Keratinocyte (primary cell): ENCODE measurements around the gene GPR171. TPM values are rescaled to one million over a fixed set of nuclear protein-coding genes. Genes with fewer than 3 reads are reported as not detected.

Experiments
- DNase-seq: peaks from one replicate; pipeline ENCODE4 v3.0.0-alpha.2; 2011; ENCODE audit warnings: low read depth, missing footprints, low spot score
- FAIRE-seq: peaks from 2 replicates; lab custom pipeline; 2011; peaks lifted over from hg19 to GRCh38; lab: Jason Lieb, UNC
- H2AFZ ChIP-seq: 2 replicates; pipeline ENCODE4 v1.6.0; 2012; ENCODE audit warnings: low read length, control low read depth, inconsistent platforms; ENCODE audit not compliant: control insufficient read depth
- H3K27ac ChIP-seq: 2 replicates; pipeline ENCODE4 v1.5.1; 2011; ENCODE audit warnings: low read length; ENCODE audit not compliant: control insufficient read depth, insufficient read depth
- H3K27me3 ChIP-seq: 3 replicates; pipeline ENCODE4 v1.6.0; 2011; ENCODE audit warnings: low read length; ENCODE audit not compliant: control insufficient read depth, insufficient read depth; ENCODE audit errors: extremely low read depth
- H3K36me3 ChIP-seq, 2 experiments: 2 replicates in 1 of 2; 3 replicates in 1 of 2; pipeline ENCODE4 v1.5.1; 2011; ENCODE audit warnings: low read length in 2 of 2, mild to moderate bottlenecking in 1 of 2; ENCODE audit not compliant: control insufficient read depth in 2 of 2, insufficient read depth in 2 of 2; ENCODE audit errors: extremely low read depth in 1 of 2
- H3K4me1 ChIP-seq: 3 replicates; pipeline ENCODE4 v1.5.1; 2011; ENCODE audit warnings: low read length; ENCODE audit not compliant: control insufficient read depth, insufficient read depth; ENCODE audit errors: extremely low read depth
- H3K4me2 ChIP-seq: 3 replicates; pipeline ENCODE4 v1.6.0; 2011; ENCODE audit warnings: low read depth, low read length; ENCODE audit not compliant: control insufficient read depth, insufficient read depth; ENCODE audit errors: extremely low read depth
- H3K4me3 ChIP-seq, 3 experiments: fragments of 200-600 bp in 1 of 3; sonication (generic) in 1 of 3; 2 replicates in 2 of 3; 3 replicates in 1 of 3; pipeline ENCODE4 v1.5.1; 2011 to 2016; ENCODE audit warnings: low read length in 3 of 3, mild to moderate bottlenecking in 3 of 3, control low read depth in 2 of 3, inconsistent platforms in 1 of 3, low read depth in 1 of 3, mixed read lengths in 1 of 3, mixed run types in 1 of 3, moderate library complexity in 1 of 3; ENCODE audit not compliant: control insufficient read depth in 2 of 3, insufficient read depth in 2 of 3; ENCODE audit errors: extremely low read depth in 1 of 3
- H3K79me2 ChIP-seq: 2 replicates; pipeline ENCODE4 v1.6.0; 2012; ENCODE audit warnings: low read length; ENCODE audit not compliant: control insufficient read depth, insufficient read depth
- H3K9ac ChIP-seq: 3 replicates; pipeline ENCODE4 v1.6.0; 2011; ENCODE audit warnings: low read length; ENCODE audit not compliant: control insufficient read depth, insufficient read depth; ENCODE audit errors: extremely low read depth
- H3K9me1 ChIP-seq: 3 replicates; pipeline ENCODE4 v1.6.0; 2011; ENCODE audit warnings: low read length; ENCODE audit not compliant: control insufficient read depth, insufficient read depth; ENCODE audit errors: extremely low read depth
- H3K9me3 ChIP-seq: 2 replicates; pipeline ENCODE4 v1.5.1; 2012; ENCODE audit warnings: low read depth, low read length; ENCODE audit not compliant: control insufficient read depth
- H4K20me1 ChIP-seq: 3 replicates; pipeline ENCODE4 v1.6.0; 2011; ENCODE audit warnings: low read length; ENCODE audit not compliant: control insufficient read depth, insufficient read depth; ENCODE audit errors: extremely low read depth
- CTCF ChIP-seq, 3 experiments: IDR thresholded peaks in 1 of 3; conservative IDR thresholded peaks in 1 of 3; optimal IDR thresholded peaks in 1 of 3; 2 replicates in 2 of 3; 3 replicates in 1 of 3; pipeline versions ENCODE3 to v1.5.1; 2011; ENCODE audit warnings: low read length in 3 of 3, mild to moderate bottlenecking in 3 of 3, moderate library complexity in 2 of 3, control low read depth in 1 of 3, inconsistent platforms in 1 of 3; ENCODE audit not compliant: insufficient read depth in 2 of 3; ENCODE audit errors: extremely low read depth in 1 of 3
- EZH2 ChIP-seq: IDR thresholded peaks from one replicate; pipeline ENCODE4 v1.6.1; 2012; ENCODE audit warnings: inconsistent platforms, mild to moderate bottlenecking, low read length, moderate library complexity
- dilution Hi-C: fragments of 300-500 bp; cut with MboI; formaldehyde crosslinking; loops from one replicate; pipeline ENCODE4 v1.7.0; 2020; ENCODE audit warnings: low sequenced_read_pairs; ENCODE audit not compliant: extremely low pct_ligation_motif_present
- polyA plus RNA-seq, 5 experiments: library from polyadenylated mRNA; depleted of rRNA in 3 of 5; stranded (reverse) in 3 of 5; stranded (forward) in 1 of 5; unstranded in 1 of 5; fragments of >200 nt; gene quantifications; 1 replicate in 1 of 5; 2 replicates in 3 of 5; 3 replicates in 1 of 5; pipeline versions ENCODE4 v1.2.1 to v1.2.3, GENCODE V29; 2011 to 2012; ENCODE audit warnings: missing spikeins in 2 of 5, low read depth in 1 of 5, low replicate concordance in 1 of 5

Gene GPR171
- polyA plus RNA-seq, 1 donor (not counting 4 experiments of a cell fraction or from before 2014, with no cell fraction given) = not detected

GRCh38 chr3:151198849-151199248, 4.2 kb downstream of the GPR171 start:
- Histone ChIP-seq H3K9ac (no peak overlapping the region), H2AFZ (peak overlapping the region; percentile 3), H4K20me1 (no peaks in the 10 kb centered on the region), H3K9me3 (no peaks in the 10 kb centered on the region), H3K9me1 (no peaks in the 10 kb centered on the region), H3K4me1 (no peaks in the 10 kb centered on the region), H3K4me2 (no peak overlapping the region), H3K4me3 (no peak overlapping the region), H3K36me3 (no peaks in the 10 kb centered on the region), H3K27me3 (no peaks in the 10 kb centered on the region), H3K79me2 (no peaks in the 10 kb centered on the region), H3K27ac (no peak overlapping the region)
- dilution Hi-C loops = no loop called here
- FAIRE-seq = no peak
- no peak for DNase-seq
- TF ChIP-seq CTCF (optimal IDR thresholded peaks at IDR 0.05 in 1 of 3, IDR thresholded peaks at IDR 0.05 in 1 of 3, conservative IDR thresholded peaks at IDR 0.05 in 1 of 3; ENCODE audit: extremely low read depth in 1 of 3, insufficient read depth in 2 of 3, low read length in 3 of 3) (no peak), EZH2 (no peak)

- Histone ChIP-seq H3K4me2 (no peak overlapping the region), H3K9me1 (no peaks in the 10 kb centered on the region), H3K4me1 (no peaks in the 10 kb centered on the region), H3K27me3 (no peaks in the 10 kb centered on the region), H3K79me2 (no peaks in the 10 kb centered on the region), H3K36me3 (no peaks in the 10 kb centered on the region), H3K9ac (no peak overlapping the region), H3K4me3 (no peak overlapping the region), H4K20me1 (no peaks in the 10 kb centered on the region), H3K27ac (no peak overlapping the region), H3K9me3 (no peaks in the 10 kb centered on the region), H2AFZ (no peak overlapping the region)
- DNase-seq (no peak), FAIRE-seq (no peak)
- no peak for TF ChIP-seq CTCF (optimal IDR thresholded peaks at IDR 0.05 in 1 of 3, IDR thresholded peaks at IDR 0.05 in 1 of 3, conservative IDR thresholded peaks at IDR 0.05 in 1 of 3; ENCODE audit: extremely low read depth in 1 of 3, insufficient read depth in 2 of 3, low read length in 3 of 3)
- no peak for TF ChIP-seq EZH2
- dilution Hi-C loops = no loop called here
Observed at GRCh38 chr3:151197981-151198767, 4.8 kb downstream of the GPR171 start.
